Activated naive CD4-positive, alpha-beta T cell treated with anti-CD3 and anti-CD28 coated beads, Interleukin-2, amount 50 U/mL, for 24 hours (primary cell): Measurements from ENCODE around the gene DNAJB11.
"Not testable (repeated sequence)": the region's sequence is repeated elsewhere in the genome, so short reads cannot be mapped to it uniquely, and the experiment has no call there.

Experiments
- H3K27ac Mint-ChIP-seq: one replicate; pipeline ENCODE4 v1.8.0; 2021; ENCODE audit warnings: mild to moderate bottlenecking, mixed read lengths
- H3K27me3 Mint-ChIP-seq: one replicate; pipeline ENCODE4 v1.8.0; 2021; ENCODE audit warnings: mixed read lengths
- H3K36me3 Mint-ChIP-seq: one replicate; pipeline ENCODE4 v1.8.0; 2021; ENCODE audit warnings: mixed read lengths
- H3K4me1 Mint-ChIP-seq: one replicate; pipeline ENCODE4 v1.8.0; 2021; ENCODE audit warnings: mixed read lengths
- H3K4me3 Mint-ChIP-seq: one replicate; pipeline ENCODE4 v1.8.0; 2021; ENCODE audit warnings: mild to moderate bottlenecking, mixed read lengths
- H3K9me3 Mint-ChIP-seq: one replicate; pipeline ENCODE4 v1.8.0; 2021; ENCODE audit warnings: mixed read lengths

Gene DNAJB11

DNA sequence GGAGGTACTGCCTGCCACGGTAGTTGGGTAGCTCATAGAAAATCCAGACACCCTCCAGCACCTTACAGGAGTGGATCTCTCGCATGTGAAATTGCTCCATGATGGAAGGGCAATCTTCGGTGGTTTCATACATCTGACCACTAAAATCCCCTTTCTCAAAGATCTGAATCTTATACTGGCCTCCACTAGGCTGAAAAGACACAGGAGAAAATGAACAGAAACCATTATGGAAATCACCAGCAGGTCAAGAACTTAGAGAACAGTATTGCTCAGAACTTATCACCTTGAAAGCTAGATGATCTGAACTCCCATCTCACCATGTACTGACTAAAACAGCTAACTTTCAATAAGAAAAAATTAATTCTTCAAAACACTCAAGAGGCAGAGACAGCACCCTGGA, 31.7 kb upstream of the DNAJB11 start:
- Mint-ChIP-seq H3K4me1 (peaks cover 65% of the 10 kb centered on the region), H3K4me3 (no peak overlapping the region), H3K36me3 (peaks cover 1% of the 10 kb centered on the region), H3K9me3 (no peaks in the 10 kb centered on the region), H3K27ac (no peak overlapping the region), H3K27me3 (no peaks in the 10 kb centered on the region)

DNA sequence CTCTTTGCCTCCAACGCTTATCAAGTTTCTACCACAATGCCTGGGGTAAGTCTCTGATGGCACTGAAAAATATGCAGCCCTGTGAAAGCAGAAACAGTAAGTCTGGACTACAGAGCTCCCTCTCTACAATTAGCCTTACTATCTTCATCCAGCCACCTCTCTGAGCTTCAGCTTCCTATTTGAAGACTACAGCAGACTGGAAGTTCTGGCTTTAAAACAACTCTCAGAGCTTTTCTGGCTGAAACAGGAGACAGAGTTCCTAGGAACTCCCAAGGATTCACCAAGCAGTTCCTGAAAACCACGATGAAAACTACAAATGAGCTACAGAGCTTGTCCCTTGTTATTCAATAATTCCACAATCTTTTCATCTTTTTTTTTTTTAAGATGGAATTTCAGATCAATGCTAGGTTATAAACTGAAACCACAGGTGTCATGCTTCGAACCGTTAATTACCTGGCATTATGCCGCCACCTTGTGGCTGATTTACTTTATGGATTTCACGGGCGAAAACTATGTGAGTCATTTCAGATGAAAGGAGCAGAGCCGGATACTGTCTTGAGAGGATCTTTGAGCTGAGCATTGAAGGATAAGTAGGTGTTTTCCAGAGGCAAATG, 30.2 kb upstream of the DNAJB11 start:
- peak overlapping the region; percentile 78 for H3K27ac Mint-ChIP-seq
- peaks cover 1% of the 10 kb centered on the region for H3K36me3 Mint-ChIP-seq
- peak overlapping the region; percentile 15 for H3K4me3 Mint-ChIP-seq
- peaks cover 51% of the 10 kb centered on the region for H3K4me1 Mint-ChIP-seq
- no peaks in the 10 kb centered on the region for H3K9me3 Mint-ChIP-seq
- no peaks in the 10 kb centered on the region for H3K27me3 Mint-ChIP-seq

GRCh38 chr3:186540835-186541226, 29.7 kb upstream of the DNAJB11 start:
- H3K9me3 Mint-ChIP-seq: no peaks in the 10 kb centered on the region
- peak overlapping the region; percentile 15 for H3K4me3 Mint-ChIP-seq
- H3K36me3 Mint-ChIP-seq: peaks cover 1% of the 10 kb centered on the region
- H3K4me1 Mint-ChIP-seq: peaks cover 46% of the 10 kb centered on the region
- H3K27me3 Mint-ChIP-seq: no peaks in the 10 kb centered on the region
- H3K27ac Mint-ChIP-seq: peak overlapping the region; percentile 78

DNA sequence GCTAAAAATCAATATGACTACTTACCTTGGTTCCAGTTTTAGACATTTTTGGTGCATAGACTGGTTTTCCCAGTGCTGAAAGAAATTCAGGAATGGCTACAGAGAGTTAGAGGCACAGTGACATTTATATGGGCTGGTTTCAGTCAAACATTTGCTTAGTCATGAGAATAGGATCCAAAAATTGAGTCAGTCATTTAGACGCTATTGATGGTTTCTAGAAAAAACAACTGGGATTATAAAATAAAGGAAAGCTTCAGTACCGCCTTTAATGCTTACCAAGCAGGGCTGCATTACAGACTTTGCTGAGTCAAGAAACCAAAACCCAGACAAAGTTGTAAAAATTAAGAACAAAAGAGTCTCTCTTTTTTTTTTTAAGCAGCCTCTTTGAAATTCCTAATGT, 26.2 kb upstream of the DNAJB11 start, which contains the start of gene CRYGS:
CRYGS (minus strand) TSS at position 100 of the 400 bp plus-strand sequence; CDS start at position 46, 54 bp downstream.
- Mint-ChIP-seq H3K27ac (no peak within 1 kb of the TSS), H3K36me3 (peaks cover 5% of the 10 kb centered on the region), H3K27me3 (no peaks in the 10 kb centered on the region), H3K4me3 (no peak within 1 kb of the TSS), H3K4me1 (peaks cover 20% of the 10 kb centered on the region), H3K9me3 (no peaks in the 10 kb centered on the region)

- H3K27ac Mint-ChIP-seq: no peak overlapping the region
- no peaks in the 10 kb centered on the region for H3K9me3 Mint-ChIP-seq
- peaks cover 11% of the 10 kb centered on the region for H3K36me3 Mint-ChIP-seq
- no peaks in the 10 kb centered on the region for H3K4me1 Mint-ChIP-seq
- no peak overlapping the region for H3K4me3 Mint-ChIP-seq
- no peaks in the 10 kb centered on the region for H3K27me3 Mint-ChIP-seq
These were observed 21.0 kb upstream of the DNAJB11 start for GRCh38 chr3:186549497-186549896.

GRCh38 chr3:186551387-186551786, 19.1 kb upstream of the DNAJB11 start:
- Mint-ChIP-seq H3K4me3 (no peak overlapping the region), H3K27ac (no peak overlapping the region), H3K9me3 (no peaks in the 10 kb centered on the region), H3K36me3 (peaks cover 20% of the 10 kb centered on the region), H3K27me3 (no peaks in the 10 kb centered on the region), H3K4me1 (no peaks in the 10 kb centered on the region)

GRCh38 chr3:186552408-186553031, 18.0 kb upstream of the DNAJB11 start:
- Mint-ChIP-seq H3K27me3 (no peaks in the 10 kb centered on the region), H3K4me1 (no peaks in the 10 kb centered on the region), H3K36me3 (peaks cover 26% of the 10 kb centered on the region), H3K4me3 (no peak overlapping the region), H3K9me3 (no peaks in the 10 kb centered on the region), H3K27ac (no peak overlapping the region)

- Mint-ChIP-seq H3K36me3 (peaks cover 9% of the 10 kb centered on the region), H3K27me3 (no peaks in the 10 kb centered on the region), H3K27ac (no peak overlapping the region), H3K4me3 (peak overlapping the region; percentile 6), H3K9me3 (no peaks in the 10 kb centered on the region), H3K4me1 (peaks cover 74% of the 10 kb centered on the region)
These were observed 5.9 kb upstream of the DNAJB11 start for GRCh38 chr3:186564586-186564985.

- H3K36me3 Mint-ChIP-seq: peaks cover 3% of the 10 kb centered on the region
- H3K27me3 Mint-ChIP-seq: no peaks in the 10 kb centered on the region
- H3K4me3 Mint-ChIP-seq: peak overlapping the region; percentile 98
- H3K27ac Mint-ChIP-seq: peak overlapping the region; percentile 97
- peaks cover 65% of the 10 kb centered on the region for H3K4me1 Mint-ChIP-seq
- no peaks in the 10 kb centered on the region for H3K9me3 Mint-ChIP-seq
These were observed 3.8 kb upstream of the DNAJB11 start for GRCh38 chr3:186566772-186567071.

GRCh38 chr3:186567072-186567921, 3.2 kb upstream of the DNAJB11 start, which contains the start of gene TBCCD1:
Gene TBCCD1, minus strand, starts transcription at chr3:186567339. Its CDS starts 3,010 bp downstream, at chr3:186564329.
- Mint-ChIP-seq H3K27ac (peak within 1 kb of the TSS; percentile 97), H3K27me3 (no peaks in the 10 kb centered on the region), H3K4me3 (peak within 1 kb of the TSS; percentile 98), H3K4me1 (peaks cover 65% of the 10 kb centered on the region), H3K36me3 (peaks cover 3% of the 10 kb centered on the region), H3K9me3 (no peaks in the 10 kb centered on the region)

GRCh38 chr3:186569361-186569760, 1.2 kb upstream of the DNAJB11 start:
- Mint-ChIP-seq H3K27ac (peak overlapping the region; percentile 93), H3K4me3 (peak overlapping the region; percentile 99), H3K4me1 (peaks cover 58% of the 10 kb centered on the region)
- not testable (repeated sequence) for H3K27me3 Mint-ChIP-seq, H3K9me3 Mint-ChIP-seq, H3K36me3 Mint-ChIP-seq

DNA sequence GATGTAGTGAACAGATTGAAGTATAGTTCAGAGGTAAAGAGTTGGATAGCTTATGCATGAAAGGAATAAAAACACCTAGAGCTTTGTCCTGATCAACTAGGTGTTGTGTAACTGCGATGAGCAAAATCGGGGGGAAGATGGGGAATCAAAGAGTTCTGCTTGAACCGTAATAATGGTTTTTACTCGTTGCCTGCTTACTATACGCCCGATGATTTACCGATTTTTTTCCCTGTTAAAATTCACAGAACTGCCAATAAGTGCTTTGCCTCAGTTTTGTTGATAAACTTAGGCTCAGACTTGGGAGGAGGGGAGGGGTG, 783 bp upstream of the DNAJB11 start:
- Mint-ChIP-seq H3K36me3 (peaks cover 9% of the 10 kb centered on the region), H3K27ac (peak overlapping the region; percentile 93)

GRCh38 chr3:186570941-186571643, 572 bp downstream of the DNAJB11 start:
- no peaks in the 10 kb centered on the region for H3K27me3 Mint-ChIP-seq
- H3K4me3 Mint-ChIP-seq: peak overlapping the region; percentile 99
- H3K36me3 Mint-ChIP-seq: peaks cover 14% of the 10 kb centered on the region
- no peaks in the 10 kb centered on the region for H3K9me3 Mint-ChIP-seq
- peak overlapping the region; percentile 93 for H3K27ac Mint-ChIP-seq
- peaks cover 57% of the 10 kb centered on the region for H3K4me1 Mint-ChIP-seq

More for the DNA sequence above, 783 bp upstream of the DNAJB11 start:
- no peaks in the 10 kb centered on the region for H3K9me3 Mint-ChIP-seq
- peak overlapping the region; percentile 99 for H3K4me3 Mint-ChIP-seq
- H3K4me1 Mint-ChIP-seq: peaks cover 58% of the 10 kb centered on the region
- no peaks in the 10 kb centered on the region for H3K27me3 Mint-ChIP-seq

GRCh38 chr3:186571644-186572013, 1.1 kb downstream of the DNAJB11 start:
- Mint-ChIP-seq H3K4me1 (peaks cover 57% of the 10 kb centered on the region), H3K36me3 (peaks cover 14% of the 10 kb centered on the region)

GRCh38 chr3:186577521-186577920, 7.0 kb downstream of the DNAJB11 start:
- Mint-ChIP-seq H3K27me3 (no peaks in the 10 kb centered on the region), H3K36me3 (peaks cover 25% of the 10 kb centered on the region), H3K4me3 (no peak overlapping the region), H3K4me1 (peaks cover 40% of the 10 kb centered on the region), H3K27ac (no peak overlapping the region), H3K9me3 (no peaks in the 10 kb centered on the region)

More at GRCh38 chr3:186571644-186572013, 1.1 kb downstream of the DNAJB11 start:
- H3K27me3 Mint-ChIP-seq: no peaks in the 10 kb centered on the region
- peak overlapping the region; percentile 91 for H3K27ac Mint-ChIP-seq
- no peaks in the 10 kb centered on the region for H3K9me3 Mint-ChIP-seq
- peak overlapping the region; percentile 99 for H3K4me3 Mint-ChIP-seq
